ENCODE results near the gene SLC6A4.
"Not testable (repeated sequence)": the region's sequence is repeated elsewhere in the genome, so short reads cannot be mapped to it uniquely, and the experiment has no call there.

The SLC6A4 gene

GRCh38 chr17:30217746-30218245 is 17.7 kb downstream of the SLC6A4 start:
- DNase-seq, result no peak

- no peak for DNase-seq
Measured at GRCh38 chr17:30217054-30217453, 18.4 kb downstream of the SLC6A4 start.

GRCh38 chr17:30212750-30213149 is 22.7 kb downstream of the SLC6A4 start:
- DNase-seq, result no peak

GRCh38 chr17:30211371-30211770 is 24.1 kb downstream of the SLC6A4 start:
- DNase-seq, result no peak

- DNase-seq, result no peak
Measured at GRCh38 chr17:30210901-30211300, 24.6 kb downstream of the SLC6A4 start.

GRCh38 chr17:30210366-30210765 is 25.1 kb downstream of the SLC6A4 start:
- no peak for DNase-seq

- no peak for DNase-seq
Measured at GRCh38 chr17:30209930-30210329, 25.6 kb downstream of the SLC6A4 start.

GRCh38 chr17:30208214-30208613 is 27.3 kb downstream of the SLC6A4 start:
- no peak for DNase-seq

GRCh38 chr17:30207655-30208054 is 27.8 kb downstream of the SLC6A4 start:
- DNase-seq, result no peak

GRCh38 chr17:30203471-30203981 is 32.0 kb downstream of the SLC6A4 start:
- DNase-seq, result no peak

GRCh38 chr17:30200656-30201055 is 34.8 kb downstream of the SLC6A4 start:
- DNase-seq, result not testable (repeated sequence)

GRCh38 chr17:30200106-30200505 is 35.4 kb downstream of the SLC6A4 start:
- no peak for DNase-seq

- no peak for DNase-seq
Measured at GRCh38 chr17:30199600-30199999, 35.9 kb downstream of the SLC6A4 start.

- no peak for DNase-seq
Measured at GRCh38 chr17:30197416-30197815, 38.1 kb downstream of the SLC6A4 start.

GRCh38 chr17:30196504-30196903 is 39.0 kb downstream of the SLC6A4 start:
- no peak for DNase-seq

- DNase-seq, result no peak
Measured at GRCh38 chr17:30191072-30191471, 44.4 kb downstream of the SLC6A4 start.

- DNase-seq, result no peak
Measured at GRCh38 chr17:30188211-30188939, 47.1 kb downstream of the SLC6A4 start.

- no peak for DNase-seq
Measured at GRCh38 chr17:30187573-30187972, 47.9 kb downstream of the SLC6A4 start.

GRCh38 chr17:30186761-30187160 is 48.7 kb downstream of the SLC6A4 start:
- DNase-seq, result no peak

- DNase-seq, result no peak
Measured at GRCh38 chr17:30176855-30177254, 58.6 kb downstream of the SLC6A4 start.

- DNase-seq, result no peak
Measured at GRCh38 chr17:30174556-30174955, 60.9 kb downstream of the SLC6A4 start.

- no peak for DNase-seq
Measured at GRCh38 chr17:30173649-30174048, 61.8 kb downstream of the SLC6A4 start.

GRCh38 chr17:30172560-30172959 is 62.9 kb downstream of the SLC6A4 start:
- DNase-seq, result no peak

- no peak for DNase-seq
Measured at GRCh38 chr17:30170415-30170987, 65.0 kb downstream of the SLC6A4 start.

All from cortex of kidney (tissue), 1 donor.